Large intestine (tissue), 3 donors: ENCODE data around the gene TLNRD1. TPM values are rescaled to one million over a fixed set of nuclear protein-coding genes. Genes with fewer than 3 reads are reported as not detected.

ENCODE experiments used
- DNase-seq, 2 donors: peaks; one replicate each; pipeline versions ENCODE4 v3.0.0 to v3.0.0-alpha.2; 2013
- H3K27ac ChIP-seq: one replicate; pipeline ENCODE4 v1.5.1; 2013; ENCODE audit warnings: low read length
- H3K27me3 ChIP-seq: 2 replicates; pipeline ENCODE4 v1.6.1; 2013; ENCODE audit warnings: low read length; ENCODE audit not compliant: control insufficient read depth, insufficient read depth
- H3K36me3 ChIP-seq: 2 replicates; pipeline ENCODE4 v1.6.1; 2013; ENCODE audit warnings: low read length; ENCODE audit not compliant: control insufficient read depth, insufficient read depth
- H3K4me1 ChIP-seq: one replicate; pipeline ENCODE4 v1.6.1; 2013; ENCODE audit warnings: low read length; ENCODE audit not compliant: control insufficient read depth, insufficient read depth
- H3K4me3 ChIP-seq: one replicate; pipeline ENCODE4 v1.5.1; 2013; ENCODE audit warnings: low read length
- H3K9me3 ChIP-seq: one replicate; pipeline ENCODE4 v1.6.1; 2013; ENCODE audit warnings: mild to moderate bottlenecking, low read depth, low read length, moderate library complexity; ENCODE audit not compliant: control insufficient read depth
- WGBS: methylation state at CpG from one replicate; pipeline ENCODE4 v1.1.5; 2013; ENCODE audit warnings: low lambda C conversion rate; ENCODE audit not compliant: insufficient coverage; 5-methylcytosine and 5-hydroxymethylcytosine counted together
- polyA plus RNA-seq: library from polyadenylated mRNA; unstranded; fragments of 120-200 nt; gene quantifications from one replicate; pipeline ENCODE4 v1.2.1, GENCODE V29; 2013

Gene TLNRD1
- polyA plus RNA-seq, 1 donor = 6.9 TPM

DNA sequence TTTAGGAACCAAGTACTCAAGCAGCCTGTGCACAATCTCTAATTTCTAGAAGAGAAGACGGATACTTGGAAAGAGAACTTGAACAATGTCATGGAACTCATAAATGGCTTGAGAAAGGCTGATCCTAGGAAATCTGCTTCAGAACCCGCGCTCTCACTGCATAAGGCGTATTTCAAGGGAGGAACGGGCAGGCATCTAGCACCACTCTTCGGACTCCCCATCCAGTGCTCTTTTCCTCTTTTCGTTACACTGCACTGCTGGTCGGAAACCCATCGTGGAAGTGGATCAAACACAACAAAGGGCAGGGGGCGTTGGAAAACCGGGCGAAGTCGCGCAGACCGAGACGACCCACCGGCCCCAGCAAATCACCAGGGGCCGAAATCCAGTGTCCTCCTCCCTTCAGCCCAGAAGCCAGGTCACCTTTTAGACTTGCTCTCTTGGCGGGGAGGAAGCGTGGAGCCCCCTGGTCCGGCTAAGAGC, 539 bp upstream of the TLNRD1 start:
- DNase-seq = no peak
- H3K36me3 ChIP-seq = peaks cover 7% of the 10 kb centered on the region
- no CpG with 5 or more reads among the region's 21 CpGs for WGBS

DNA sequence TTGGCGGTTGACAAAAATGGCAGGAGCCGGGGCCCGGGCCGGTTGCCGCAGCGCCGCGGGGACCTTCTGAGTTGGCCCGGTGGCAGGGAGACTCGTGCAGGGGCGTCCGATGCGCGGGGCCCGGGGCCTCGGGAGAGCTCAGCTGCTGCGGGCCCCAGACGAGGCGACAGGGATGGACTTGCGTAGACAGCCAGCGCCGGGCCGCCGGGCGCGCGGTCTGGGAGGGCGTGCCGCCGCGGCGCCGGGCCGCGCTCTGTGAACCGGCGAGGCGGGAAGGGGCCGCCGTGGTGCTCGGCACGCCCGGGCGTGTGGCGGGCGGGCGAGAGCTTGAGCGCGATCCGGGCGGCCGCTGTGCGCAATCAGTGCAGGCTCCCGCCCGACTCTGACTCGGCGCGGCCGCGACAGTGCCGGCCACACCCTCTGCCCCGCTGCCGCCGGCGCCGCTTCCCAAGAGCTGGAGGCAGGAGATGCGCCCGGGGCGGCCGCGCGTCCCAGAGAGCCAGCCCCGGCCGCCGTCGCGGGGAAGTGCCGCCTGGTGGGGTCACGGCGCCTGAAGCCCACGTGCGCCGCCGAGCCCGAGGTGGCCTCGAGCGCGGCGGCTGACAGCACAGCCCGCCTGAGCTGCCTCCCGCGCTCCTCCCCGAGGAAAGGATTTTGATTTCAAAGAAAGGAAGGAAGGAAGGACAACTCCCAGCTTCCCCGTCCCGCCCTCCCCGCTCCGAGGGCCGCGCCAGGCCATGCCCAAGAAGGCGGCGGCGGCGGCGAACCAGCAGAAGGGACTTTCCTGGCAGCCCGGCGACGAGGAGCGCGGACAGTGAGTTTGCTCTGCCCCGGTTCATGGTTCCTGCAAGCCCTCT, 657 bp downstream of the TLNRD1 start:
- H3K4me1 ChIP-seq = no peaks in the 10 kb centered on the region
- peak overlapping the region; percentile 79 for H3K27ac ChIP-seq
- no CpG with 5 or more reads among the region's 110 CpGs for WGBS
- H3K9me3 ChIP-seq = no peaks in the 10 kb centered on the region
- no peaks in the 10 kb centered on the region for H3K27me3 ChIP-seq
- H3K36me3 ChIP-seq = peaks cover 7% of the 10 kb centered on the region
- DNase-seq = peak; percentile 36 to 77
- peak overlapping the region; percentile 83 for H3K4me3 ChIP-seq

More for the DNA sequence above, 539 bp upstream of the TLNRD1 start:
- Histone ChIP-seq H3K27me3 (no peaks in the 10 kb centered on the region), H3K4me3 (peak overlapping the region; percentile 83), H3K27ac (peak overlapping the region; percentile 79), H3K9me3 (no peaks in the 10 kb centered on the region), H3K4me1 (no peaks in the 10 kb centered on the region)

DNA sequence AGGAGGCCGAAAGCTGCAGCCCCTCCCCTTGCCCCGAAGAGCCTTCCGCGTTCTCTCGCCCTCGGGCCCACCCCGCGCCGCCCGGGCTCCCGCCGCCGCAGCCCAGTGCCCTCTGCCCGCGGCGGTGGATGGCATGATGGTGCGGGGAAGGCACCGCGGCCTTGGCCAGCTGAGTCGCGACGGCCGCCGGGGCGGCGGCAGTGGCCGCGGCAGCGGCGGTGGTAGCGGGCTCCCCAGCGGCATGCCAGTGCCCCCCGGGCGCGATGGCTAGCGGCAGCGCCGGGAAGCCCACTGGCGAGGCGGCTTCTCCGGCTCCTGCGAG, 1.2 kb downstream of the TLNRD1 start:
- no peak for DNase-seq
- no peaks in the 10 kb centered on the region for H3K9me3 ChIP-seq
- H3K4me3 ChIP-seq = peak overlapping the region; percentile 39
- no CpG with 5 or more reads among the region's 42 CpGs for WGBS
- no peaks in the 10 kb centered on the region for H3K27me3 ChIP-seq
- no peaks in the 10 kb centered on the region for H3K4me1 ChIP-seq
- peak overlapping the region; percentile 8 for H3K27ac ChIP-seq
- H3K36me3 ChIP-seq = peaks cover 7% of the 10 kb centered on the region

DNA sequence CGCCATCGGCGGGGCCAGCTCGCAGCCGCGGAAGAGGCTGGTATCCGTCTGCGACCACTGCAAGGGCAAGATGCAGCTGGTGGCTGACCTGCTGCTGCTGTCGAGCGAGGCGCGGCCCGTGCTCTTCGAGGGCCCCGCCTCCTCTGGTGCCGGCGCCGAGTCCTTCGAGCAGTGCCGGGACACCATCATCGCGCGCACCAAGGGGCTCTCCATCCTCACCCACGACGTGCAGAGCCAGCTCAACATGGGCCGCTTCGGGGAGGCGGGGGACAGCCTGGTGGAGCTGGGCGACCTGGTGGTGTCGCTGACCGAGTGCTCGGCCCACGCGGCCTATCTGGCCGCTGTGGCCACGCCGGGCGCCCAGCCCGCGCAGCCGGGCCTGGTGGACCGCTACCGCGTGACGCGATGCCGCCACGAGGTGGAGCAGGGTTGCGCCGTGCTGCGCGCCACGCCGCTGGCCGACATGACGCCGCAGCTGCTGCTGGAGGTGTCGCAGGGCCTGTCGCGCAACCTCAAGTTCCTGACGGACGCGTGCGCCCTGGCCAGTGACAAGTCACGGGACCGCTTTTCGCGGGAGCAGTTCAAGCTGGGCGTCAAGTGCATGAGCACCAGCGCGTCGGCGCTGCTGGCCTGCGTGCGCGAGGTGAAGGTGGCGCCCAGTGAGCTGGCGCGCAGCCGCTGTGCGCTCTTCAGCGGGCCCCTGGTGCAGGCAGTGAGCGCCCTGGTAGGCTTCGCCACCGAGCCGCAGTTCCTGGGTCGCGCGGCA, 1.8 kb downstream of the TLNRD1 start:
- no CpG with 5 or more reads among the region's 89 CpGs for WGBS
- H3K4me1 ChIP-seq = no peaks in the 10 kb centered on the region
- no peaks in the 10 kb centered on the region for H3K9me3 ChIP-seq
- H3K27ac ChIP-seq = no peak overlapping the region
- peaks cover 7% of the 10 kb centered on the region for H3K36me3 ChIP-seq
- DNase-seq = peak in 1 of 2 donors; percentile 33
- no peaks in the 10 kb centered on the region for H3K27me3 ChIP-seq
- peak overlapping the region; percentile 21 for H3K4me3 ChIP-seq

GRCh38 chr15:81003097-81003350, 2.3 kb downstream of the TLNRD1 start:
- no peaks in the 10 kb centered on the region for H3K9me3 ChIP-seq
- no peaks in the 10 kb centered on the region for H3K4me1 ChIP-seq
- H3K4me3 ChIP-seq = no peak overlapping the region
- WGBS = no CpG with 5 or more reads among the region's 19 CpGs
- H3K27ac ChIP-seq = no peak overlapping the region
- peaks cover 7% of the 10 kb centered on the region for H3K36me3 ChIP-seq
- DNase-seq = no peak
- no peaks in the 10 kb centered on the region for H3K27me3 ChIP-seq

GRCh38 chr15:81006124-81006523, 5.4 kb downstream of the TLNRD1 start:
- no peaks in the 10 kb centered on the region for H3K27me3 ChIP-seq
- H3K9me3 ChIP-seq = no peaks in the 10 kb centered on the region
- WGBS = no CpG with 5 or more reads among the region's 1 CpG
- no peak overlapping the region for H3K4me3 ChIP-seq
- H3K4me1 ChIP-seq = no peaks in the 10 kb centered on the region
- peaks cover 7% of the 10 kb centered on the region for H3K36me3 ChIP-seq
- no peak for DNase-seq
- no peak overlapping the region for H3K27ac ChIP-seq

GRCh38 chr15:81007428-81008064, 6.8 kb downstream of the TLNRD1 start:
- H3K9me3 ChIP-seq = no peaks in the 10 kb centered on the region
- no peak for DNase-seq
- no peak overlapping the region for H3K4me3 ChIP-seq
- H3K4me1 ChIP-seq = no peaks in the 10 kb centered on the region
- WGBS = no CpG with 5 or more reads among the region's 6 CpGs
- no peak overlapping the region for H3K27ac ChIP-seq
- H3K27me3 ChIP-seq = no peaks in the 10 kb centered on the region
- H3K36me3 ChIP-seq = peaks cover 7% of the 10 kb centered on the region

DNA sequence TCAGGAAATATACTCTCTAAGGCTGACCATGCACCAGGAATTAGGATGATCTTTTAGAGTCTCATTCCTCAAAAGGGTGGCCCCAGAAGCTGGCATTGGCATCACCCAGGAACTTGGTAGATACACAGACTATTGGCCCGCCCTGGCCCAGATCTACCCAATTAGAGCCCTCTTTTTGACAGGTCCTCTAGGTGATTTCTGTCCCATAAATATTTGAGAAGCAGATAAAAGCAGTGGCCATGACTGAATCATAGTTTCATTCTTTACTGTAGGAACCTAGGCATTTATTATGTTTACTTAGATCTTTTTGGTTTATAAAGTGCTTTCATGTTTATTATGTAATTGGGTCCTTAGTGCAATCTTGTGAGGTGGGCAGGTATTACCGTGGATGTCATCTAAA, 7.6 kb downstream of the TLNRD1 start:
- Histone ChIP-seq H3K27me3 (no peaks in the 10 kb centered on the region), H3K36me3 (peaks cover 3% of the 10 kb centered on the region), H3K9me3 (no peaks in the 10 kb centered on the region), H3K4me3 (no peak overlapping the region), H3K27ac (no peak overlapping the region), H3K4me1 (no peaks in the 10 kb centered on the region)
- WGBS = no CpG with 5 or more reads among the region's 2 CpGs
- DNase-seq = no peak

- Histone ChIP-seq H3K36me3 (no peaks in the 10 kb centered on the region), H3K4me1 (no peaks in the 10 kb centered on the region), H3K27me3 (no peaks in the 10 kb centered on the region), H3K27ac (no peak overlapping the region), H3K9me3 (no peaks in the 10 kb centered on the region), H3K4me3 (no peak overlapping the region)
- DNase-seq = no peak
- WGBS = 100% methylated on average over 1 of the region's 4 CpGs
Observed at GRCh38 chr15:81010086-81010485, 9.4 kb downstream of the TLNRD1 start.

DNA sequence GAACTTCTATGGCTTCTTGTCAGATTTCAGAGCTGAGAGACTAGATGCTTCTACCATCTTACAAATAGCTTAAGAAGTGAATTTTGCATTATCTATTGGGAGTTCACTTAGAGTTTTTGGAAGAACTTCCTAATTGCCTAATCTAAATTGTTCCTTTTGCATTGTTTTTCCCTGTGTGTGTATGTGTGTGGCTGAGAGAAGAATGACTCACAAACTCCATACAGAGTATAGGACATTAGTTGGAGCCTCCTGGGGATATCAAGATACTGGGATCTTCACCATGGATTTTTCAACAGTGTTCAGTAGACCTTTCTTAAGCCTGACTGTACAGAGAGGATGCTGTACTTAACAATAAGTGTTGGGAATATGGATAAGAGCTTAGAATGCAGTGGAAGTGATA, 10.9 kb downstream of the TLNRD1 start:
- Histone ChIP-seq H3K4me1 (no peaks in the 10 kb centered on the region), H3K9me3 (no peaks in the 10 kb centered on the region), H3K27me3 (no peaks in the 10 kb centered on the region), H3K4me3 (no peak overlapping the region), H3K27ac (no peak overlapping the region), H3K36me3 (no peaks in the 10 kb centered on the region)
- DNase-seq = no peak
